GM19099 (cell line): ENCODE data around the gene CBLN3.

Source experiments
- POLR2A ChIP-seq: IDR thresholded peaks from 3 replicates; pipeline ENCODE4 v1.6.1; 2011; ENCODE audit warnings: low read depth; ENCODE audit not compliant: insufficient read length; ENCODE audit errors: extremely low read depth

The CBLN3 gene

GRCh38 chr14:24401810-24402702 lies 27.4 kb downstream of the CBLN3 start:
- TF ChIP-seq POLR2A = no peak

- no peak for TF ChIP-seq POLR2A
Measured at GRCh38 chr14:24399999-24400718, 29.3 kb downstream of the CBLN3 start.

GRCh38 chr14:24399447-24399822 lies 30.0 kb downstream of the CBLN3 start:
- no peak for TF ChIP-seq POLR2A

GRCh38 chr14:24398653-24399446 lies 30.6 kb downstream of the CBLN3 start, which contains the start of gene NYNRIN:
Gene NYNRIN (plus strand): TSS chr14:24399003. CDS start chr14:24399247, 244 bp downstream.
- TF ChIP-seq POLR2A = no peak

GRCh38 chr14:24398293-24398652 lies 31.2 kb downstream of the CBLN3 start:
- no peak for TF ChIP-seq POLR2A

- TF ChIP-seq POLR2A = no peak
Measured at GRCh38 chr14:24397639-24398292, 31.7 kb downstream of the CBLN3 start.

- no peak for TF ChIP-seq POLR2A
Measured at GRCh38 chr14:24395609-24396582, 33.6 kb downstream of the CBLN3 start.

GRCh38 chr14:24394275-24394674 lies 35.2 kb downstream of the CBLN3 start:
- TF ChIP-seq POLR2A = no peak

GRCh38 chr14:24392325-24393091 lies 37.0 kb downstream of the CBLN3 start:
- no peak for TF ChIP-seq POLR2A

- no peak for TF ChIP-seq POLR2A
Measured at GRCh38 chr14:24390701-24391468, 38.6 kb downstream of the CBLN3 start.

- no peak for TF ChIP-seq POLR2A
Measured at GRCh38 chr14:24389226-24389848, 40.1 kb downstream of the CBLN3 start.
